Measurements from ENCODE around the gene RMND1.

Gene RMND1

GRCh38 chr6:151443454-151443853, 8.5 kb downstream of the RMND1 start:
- no peak for TF ChIP-seq CTCF (conservative IDR thresholded peaks at IDR 0.05; ENCODE audit: low read depth, low read length)
- DNase-seq (ENCODE audit: low read depth): no peak
- no peak overlapping the region for H3K4me3 ChIP-seq (ENCODE audit: low read depth, low read length)

- H3K4me3 ChIP-seq (ENCODE audit: low read depth, low read length): no peak overlapping the region
- TF ChIP-seq CTCF (conservative IDR thresholded peaks at IDR 0.05; ENCODE audit: low read depth, low read length): no peak
- no peak for DNase-seq (ENCODE audit: low read depth)
Measured at GRCh38 chr6:151442371-151442770, 9.6 kb downstream of the RMND1 start.

GRCh38 chr6:151441390-151442166, 10.3 kb downstream of the RMND1 start:
- no peak for DNase-seq (ENCODE audit: low read depth)
- H3K4me3 ChIP-seq (ENCODE audit: low read depth, low read length): no peak overlapping the region
- TF ChIP-seq CTCF (conservative IDR thresholded peaks at IDR 0.05; ENCODE audit: low read depth, low read length): no peak

- peak; percentile 55 for TF ChIP-seq CTCF (conservative IDR thresholded peaks at IDR 0.05; ENCODE audit: low read depth, low read length)
- H3K4me3 ChIP-seq (ENCODE audit: low read depth, low read length): no peak overlapping the region
- DNase-seq (ENCODE audit: low read depth): peak; percentile 69
Measured at GRCh38 chr6:151440930-151441329, 11.0 kb downstream of the RMND1 start.

- no peak overlapping the region for H3K4me3 ChIP-seq (ENCODE audit: low read depth, low read length)
- TF ChIP-seq CTCF (conservative IDR thresholded peaks at IDR 0.05; ENCODE audit: low read depth, low read length): no peak
- no peak for DNase-seq (ENCODE audit: low read depth)
Measured at GRCh38 chr6:151440498-151440897, 11.4 kb downstream of the RMND1 start.

- no peak overlapping the region for H3K4me3 ChIP-seq (ENCODE audit: low read depth, low read length)
- no peak for TF ChIP-seq CTCF (conservative IDR thresholded peaks at IDR 0.05; ENCODE audit: low read depth, low read length)
- DNase-seq (ENCODE audit: low read depth): peak; percentile 47
Measured at GRCh38 chr6:151437401-151437800, 14.5 kb downstream of the RMND1 start.

- no peak for TF ChIP-seq CTCF (conservative IDR thresholded peaks at IDR 0.05; ENCODE audit: low read depth, low read length)
- peak; percentile 83 for DNase-seq (ENCODE audit: low read depth)
- H3K4me3 ChIP-seq (ENCODE audit: low read depth, low read length): no peak overlapping the region
Measured at GRCh38 chr6:151436802-151437201, 15.1 kb downstream of the RMND1 start.
